Right atrium auricular region (tissue), 2 donors: ENCODE data around the gene FAM83C. TPM values are rescaled to one million over a fixed set of nuclear protein-coding genes. Genes with fewer than 3 reads are reported as not detected.

Experiments
- DNase-seq: peaks from one replicate; pipeline ENCODE4 v3.0.0-alpha.2; 2019; ENCODE audit warnings: low spot score
- H3K27ac ChIP-seq, 2 donors: fragments of 200-600 bp; sonication (generic); 1 replicate in 1 of 2; 2 replicates in 1 of 2; pipeline ENCODE4 v1.5.1; 2016 to 2019
- H3K27me3 ChIP-seq, 2 donors: fragments of 200-600 bp; sonication (generic); one replicate each; pipeline versions ENCODE4 v1.5.1 to v1.6.0; 2017 to 2019
- H3K36me3 ChIP-seq: fragments of 200-600 bp; sonication (generic); one replicate; pipeline ENCODE4 v1.5.1; 2016
- H3K4me1 ChIP-seq, 2 donors: fragments of 200-600 bp; sonication (generic); one replicate each; pipeline versions ENCODE4 v1.5.1 to v1.6.0; 2017 to 2019
- H3K4me3 ChIP-seq, 2 donors: fragments of 200-600 bp; sonication (generic); 1 replicate in 1 of 2; 2 replicates in 1 of 2; pipeline ENCODE4 v1.5.1; 2017 to 2019; ENCODE audit warnings: mild to moderate bottlenecking in 1 of 2, moderate library complexity in 1 of 2
- H3K9me3 ChIP-seq, 2 donors: fragments of 200-600 bp; sonication (generic); one replicate each; pipeline ENCODE4 v1.5.1; 2019
- CTCF ChIP-seq, 2 donors: fragments of 200-600 bp; sonication (generic); IDR thresholded peaks; one replicate each; pipeline ENCODE4 v1.5.1; 2019; ENCODE audit warnings: antibody characterized with exemption in 2 of 2
- total RNA-seq, 2 donors: library from RNA; depleted of rRNA; stranded (reverse); fragments of >200 nt; gene quantifications; one replicate each; pipeline ENCODE4 v1.1.0, GENCODE V29; 2016

The FAM83C gene
- total RNA-seq, 2 donors from 2014 or later = not detected

- H3K9me3 ChIP-seq = no peaks in the 10 kb centered on the region
- H3K4me3 ChIP-seq = no peak overlapping the region
- H3K4me1 ChIP-seq = peaks cover 0 to 40% of the 10 kb centered on the region in 2 donors
- peak overlapping the region in 1 of 2 donors; percentile 99 for H3K27ac ChIP-seq
- TF ChIP-seq CTCF (IDR thresholded peaks at IDR 0.05) = no peak
- no peaks in the 10 kb centered on the region for H3K27me3 ChIP-seq
- DNase-seq = no peak
- H3K36me3 ChIP-seq = peaks cover 26% of the 10 kb centered on the region
These were observed 12.6 kb downstream of the FAM83C start for GRCh38 chr20:35279533-35280174.

- H3K4me1 ChIP-seq = peaks cover 0 to 39% of the 10 kb centered on the region in 2 donors
- H3K4me3 ChIP-seq = no peak overlapping the region
- H3K9me3 ChIP-seq = no peaks in the 10 kb centered on the region
- peak overlapping the region in 1 of 2 donors; percentile 99 for H3K27ac ChIP-seq
- no peak for DNase-seq
- peaks cover 26% of the 10 kb centered on the region for H3K36me3 ChIP-seq
- no peaks in the 10 kb centered on the region for H3K27me3 ChIP-seq
- no peak for TF ChIP-seq CTCF (IDR thresholded peaks at IDR 0.05)
These were observed 13.2 kb downstream of the FAM83C start for GRCh38 chr20:35279040-35279439.

GRCh38 chr20:35277531-35278395 lies 14.5 kb downstream of the FAM83C start, which contains the start of gene MMP24OS:
TSS of gene MMP24OS (minus strand) at chr20:35278122. CDS start at chr20:35277929, 193 bp downstream.
- Histone ChIP-seq H3K4me1 (peaks cover 0 to 27% of the 10 kb centered on the region in 2 donors), H3K27ac (peak within 1 kb of the TSS; percentile 98 to 99), H3K27me3 (no peaks in the 10 kb centered on the region), H3K4me3 (peak within 1 kb of the TSS; percentile 90), H3K36me3 (peaks cover 26% of the 10 kb centered on the region), H3K9me3 (no peaks in the 10 kb centered on the region)
- DNase-seq = peak; percentile 93
- peak in 1 of 2 donors; percentile 46 for TF ChIP-seq CTCF (IDR thresholded peaks at IDR 0.05)

- Histone ChIP-seq H3K27me3 (no peaks in the 10 kb centered on the region), H3K36me3 (peaks cover 26% of the 10 kb centered on the region), H3K9me3 (no peaks in the 10 kb centered on the region), H3K4me1 (peaks cover 0 to 27% of the 10 kb centered on the region in 2 donors), H3K27ac (peak overlapping the region; percentile 98 to 99), H3K4me3 (peak overlapping the region; percentile 90)
- no peak for TF ChIP-seq CTCF (IDR thresholded peaks at IDR 0.05)
- DNase-seq = no peak
These were observed 15.1 kb downstream of the FAM83C start for GRCh38 chr20:35277127-35277526.

- H3K9me3 ChIP-seq = no peaks in the 10 kb centered on the region
- no peaks in the 10 kb centered on the region for H3K27me3 ChIP-seq
- H3K4me3 ChIP-seq = peak overlapping the region in 1 of 2 donors; percentile 90
- H3K27ac ChIP-seq = peak overlapping the region; percentile 98 to 99
- DNase-seq = no peak
- TF ChIP-seq CTCF (IDR thresholded peaks at IDR 0.05) = no peak
- H3K4me1 ChIP-seq = peaks cover 0 to 27% of the 10 kb centered on the region in 2 donors
- H3K36me3 ChIP-seq = peaks cover 29% of the 10 kb centered on the region
These were observed 15.8 kb downstream of the FAM83C start for GRCh38 chr20:35276408-35276807.
